ENCODE data around the gene ESYT2.

ESYT2 gene

GRCh38 chr7:158824028-158824427 lies 5.3 kb downstream of the ESYT2 start:
- no peak for DNase-seq (ENCODE audit: low read depth)

- peak; percentile 77 for DNase-seq (ENCODE audit: low read depth)
These were observed 7.9 kb downstream of the ESYT2 start for GRCh38 chr7:158821171-158822031.

GRCh38 chr7:158820656-158821055 lies 8.7 kb downstream of the ESYT2 start:
- peak; percentile 76 for DNase-seq (ENCODE audit: low read depth)

GRCh38 chr7:158819571-158820203 lies 9.6 kb downstream of the ESYT2 start:
- DNase-seq (ENCODE audit: low read depth): peak; percentile 38

GRCh38 chr7:158818325-158819213 lies 10.7 kb downstream of the ESYT2 start:
- DNase-seq (ENCODE audit: low read depth): peak; percentile 98

- DNase-seq (ENCODE audit: low read depth): no peak
These were observed 12.3 kb downstream of the ESYT2 start for GRCh38 chr7:158816995-158817394.

GRCh38 chr7:158816271-158816670 lies 13.0 kb downstream of the ESYT2 start:
- DNase-seq (ENCODE audit: low read depth): peak; percentile 15

- DNase-seq (ENCODE audit: low read depth): no peak
These were observed 13.5 kb downstream of the ESYT2 start for GRCh38 chr7:158815800-158816128.

GRCh38 chr7:158815083-158815799 lies 14.1 kb downstream of the ESYT2 start:
- peak; percentile 50 for DNase-seq (ENCODE audit: low read depth)

- DNase-seq (ENCODE audit: low read depth): no peak
These were observed 14.7 kb downstream of the ESYT2 start for GRCh38 chr7:158814637-158815036.

- DNase-seq (ENCODE audit: low read depth): no peak
These were observed 16.6 kb downstream of the ESYT2 start for GRCh38 chr7:158812684-158813083.

- no peak for DNase-seq (ENCODE audit: low read depth)
These were observed 17.4 kb downstream of the ESYT2 start for GRCh38 chr7:158811894-158812293.

GRCh38 chr7:158811461-158811860 lies 17.8 kb downstream of the ESYT2 start:
- peak; percentile 96 for DNase-seq (ENCODE audit: low read depth)

GRCh38 chr7:158810846-158811245 lies 18.5 kb downstream of the ESYT2 start:
- DNase-seq (ENCODE audit: low read depth): peak; percentile 23

- DNase-seq (ENCODE audit: low read depth): peak; percentile 43
These were observed 19.7 kb downstream of the ESYT2 start for GRCh38 chr7:158809596-158809995.

- no peak for DNase-seq (ENCODE audit: low read depth)
These were observed 21.2 kb downstream of the ESYT2 start for GRCh38 chr7:158808126-158808525.

- no peak for DNase-seq (ENCODE audit: low read depth)
These were observed 23.4 kb downstream of the ESYT2 start for GRCh38 chr7:158805937-158806336.

GRCh38 chr7:158805414-158805813 lies 23.9 kb downstream of the ESYT2 start:
- DNase-seq (ENCODE audit: low read depth): no peak

- no peak for DNase-seq (ENCODE audit: low read depth)
These were observed 25.0 kb downstream of the ESYT2 start for GRCh38 chr7:158804335-158804734.

GRCh38 chr7:158803367-158803969 lies 25.8 kb downstream of the ESYT2 start:
- no peak for DNase-seq (ENCODE audit: low read depth)
